GM12875 (cell line): ENCODE data around the gene PODXL2.

Experiments used
- H3K4me3 ChIP-seq: one replicate; pipeline ENCODE4 v1.5.1; 2011; ENCODE audit warnings: low read depth, low read length, control low read depth
- TF ChIP-seq, protein P1 (sequence below): IDR thresholded peaks from 2 replicates; pipeline ENCODE4 v1.5.1; 2011; ENCODE audit warnings: low read depth, mild to moderate bottlenecking, control low read depth, inconsistent platforms, low read length, moderate library complexity, borderline replicate concordance; ENCODE audit not compliant: insufficient read depth

PODXL2 gene

DNA sequence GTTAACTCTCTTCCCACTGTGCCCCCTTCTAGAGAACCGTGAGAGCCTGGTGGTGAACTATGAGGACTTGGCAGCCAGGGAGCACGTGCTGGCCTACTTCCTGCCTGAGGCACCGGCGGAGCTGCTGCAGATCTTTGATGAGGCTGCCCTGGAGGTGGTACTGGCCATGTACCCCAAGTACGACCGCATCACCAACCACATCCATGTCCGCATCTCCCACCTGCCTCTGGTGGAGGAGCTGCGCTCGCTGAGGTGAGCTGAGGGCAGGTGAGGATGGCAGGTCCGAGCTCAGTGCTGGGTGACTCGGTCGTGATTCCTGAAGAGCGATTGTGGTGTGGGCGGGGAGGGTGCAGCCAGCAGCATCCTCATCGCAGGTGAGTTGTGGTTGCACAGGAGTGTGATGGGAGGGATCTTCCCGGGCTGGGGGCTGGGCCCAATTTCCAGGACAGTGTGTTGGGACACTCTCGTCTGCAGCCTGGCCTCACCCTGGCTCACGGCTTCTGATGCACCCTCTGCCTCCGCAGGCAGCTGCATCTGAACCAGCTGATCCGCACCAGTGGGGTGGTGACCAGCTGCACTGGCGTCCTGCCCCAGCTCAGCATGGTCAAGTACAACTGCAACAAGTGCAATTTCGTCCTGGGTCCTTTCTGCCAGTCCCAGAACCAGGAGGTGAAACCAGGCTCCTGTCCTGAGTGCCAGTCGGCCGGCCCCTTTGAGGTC is 22.7 kb upstream of the PODXL2 start:
- TF ChIP-seq, protein P1, sequence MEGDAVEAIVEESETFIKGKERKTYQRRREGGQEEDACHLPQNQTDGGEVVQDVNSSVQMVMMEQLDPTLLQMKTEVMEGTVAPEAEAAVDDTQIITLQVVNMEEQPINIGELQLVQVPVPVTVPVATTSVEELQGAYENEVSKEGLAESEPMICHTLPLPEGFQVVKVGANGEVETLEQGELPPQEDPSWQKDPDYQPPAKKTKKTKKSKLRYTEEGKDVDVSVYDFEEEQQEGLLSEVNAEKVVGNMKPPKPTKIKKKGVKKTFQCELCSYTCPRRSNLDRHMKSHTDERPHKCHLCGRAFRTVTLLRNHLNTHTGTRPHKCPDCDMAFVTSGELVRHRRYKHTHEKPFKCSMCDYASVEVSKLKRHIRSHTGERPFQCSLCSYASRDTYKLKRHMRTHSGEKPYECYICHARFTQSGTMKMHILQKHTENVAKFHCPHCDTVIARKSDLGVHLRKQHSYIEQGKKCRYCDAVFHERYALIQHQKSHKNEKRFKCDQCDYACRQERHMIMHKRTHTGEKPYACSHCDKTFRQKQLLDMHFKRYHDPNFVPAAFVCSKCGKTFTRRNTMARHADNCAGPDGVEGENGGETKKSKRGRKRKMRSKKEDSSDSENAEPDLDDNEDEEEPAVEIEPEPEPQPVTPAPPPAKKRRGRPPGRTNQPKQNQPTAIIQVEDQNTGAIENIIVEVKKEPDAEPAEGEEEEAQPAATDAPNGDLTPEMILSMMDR, result no peak
- H3K4me3 ChIP-seq, result no peak overlapping the region

- TF ChIP-seq, protein P1, result no peak
- no peak overlapping the region for H3K4me3 ChIP-seq
These were observed 21.9 kb upstream of the PODXL2 start for GRCh38 chr3:127606981-127607595.

DNA sequence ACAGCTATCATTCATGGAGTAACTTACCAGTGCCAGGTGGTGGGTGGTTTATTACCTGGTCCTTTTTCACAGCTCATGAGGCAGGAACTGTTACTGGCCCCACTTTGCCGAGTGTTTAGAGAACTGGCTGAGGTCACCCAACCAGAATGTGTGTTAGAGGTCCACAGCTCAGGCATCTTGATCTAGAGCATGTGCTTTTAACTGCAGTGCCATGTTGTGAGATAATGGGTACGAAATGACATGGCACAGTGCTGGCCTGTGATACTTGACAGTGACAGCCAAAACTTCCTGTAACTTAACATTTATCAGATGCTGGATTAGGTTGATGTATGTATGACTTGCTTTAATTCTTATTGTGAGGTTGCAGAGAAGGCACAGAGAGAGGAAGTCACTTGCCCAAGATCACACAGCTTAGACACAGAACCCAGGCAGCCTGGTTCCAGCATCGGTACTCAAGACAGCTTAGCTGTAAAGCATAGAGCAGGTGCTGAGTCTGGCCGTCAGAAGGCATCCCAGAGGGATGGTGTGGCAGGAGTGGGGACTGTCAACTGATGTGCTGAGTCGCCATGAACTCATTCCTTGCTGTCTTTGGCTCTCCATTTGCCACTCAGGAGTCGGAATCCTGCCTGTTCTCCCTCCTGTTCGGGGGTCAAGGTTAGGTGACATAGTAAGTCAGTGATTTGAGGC is 21.2 kb upstream of the PODXL2 start:
- no peak overlapping the region for H3K4me3 ChIP-seq
- TF ChIP-seq, protein P1, result no peak

DNA sequence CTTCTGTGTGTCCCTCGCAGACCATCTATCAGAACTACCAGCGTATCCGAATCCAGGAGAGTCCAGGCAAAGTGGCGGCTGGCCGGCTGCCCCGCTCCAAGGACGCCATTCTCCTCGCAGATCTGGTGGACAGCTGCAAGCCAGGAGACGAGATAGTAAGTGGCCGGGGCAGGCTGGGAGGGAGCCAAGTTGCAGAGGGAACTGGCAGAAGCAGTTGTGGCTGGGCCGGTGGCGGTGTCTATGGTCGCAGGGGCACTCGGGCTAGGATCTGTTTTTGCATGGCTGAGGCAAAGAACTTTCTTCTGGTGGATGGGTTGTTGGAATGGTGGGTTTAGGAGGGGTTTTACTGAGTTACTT is 20.6 kb upstream of the PODXL2 start:
- TF ChIP-seq, protein P1, result no peak

DNA sequence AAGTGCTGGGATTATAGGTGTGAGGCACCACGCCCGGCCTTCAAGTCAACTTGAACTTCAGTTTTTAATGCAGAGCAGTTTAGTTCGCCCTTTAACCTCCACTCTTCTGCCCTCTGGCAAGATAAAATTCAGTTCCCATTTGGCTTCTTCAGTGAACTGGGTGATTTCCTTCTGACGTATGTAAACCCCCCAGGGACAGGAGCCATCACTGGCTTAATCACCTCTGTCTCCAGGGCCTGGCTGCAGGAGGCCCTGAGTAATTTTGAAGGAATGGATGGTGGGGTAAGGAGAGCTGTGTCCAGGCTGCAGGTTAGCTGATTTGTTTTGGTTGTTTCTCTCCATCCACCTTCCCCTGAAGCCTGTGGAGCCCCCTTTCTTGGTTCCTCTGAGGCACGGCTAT is 18.9 kb upstream of the PODXL2 start:
- H3K4me3 ChIP-seq, result no peak overlapping the region
- TF ChIP-seq, protein P1, result no peak

More for the DNA sequence above, 20.6 kb upstream of the PODXL2 start:
- no peak overlapping the region for H3K4me3 ChIP-seq

DNA sequence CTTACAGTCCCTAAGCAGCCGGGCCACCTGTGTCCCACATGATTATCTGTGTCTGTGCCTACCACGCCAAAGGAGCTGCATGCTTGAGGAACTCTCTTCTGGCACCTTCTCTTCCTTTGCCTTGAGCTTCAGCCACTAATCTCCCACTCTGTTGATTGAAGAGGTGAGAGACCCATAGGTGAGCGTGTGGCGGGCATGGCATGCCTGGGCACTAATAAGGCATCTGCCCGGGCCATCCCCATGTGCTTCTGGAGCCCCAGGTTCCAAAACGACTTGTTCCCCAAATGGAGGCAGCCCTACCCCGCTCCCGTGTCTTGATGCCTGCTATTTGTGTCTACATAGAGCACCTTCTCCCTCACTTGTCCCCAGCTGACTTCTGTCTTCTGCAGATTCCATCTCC is 17.7 kb upstream of the PODXL2 start:
- no peak overlapping the region for H3K4me3 ChIP-seq
- TF ChIP-seq, protein P1, result no peak
